Gastroesophageal sphincter (tissue), 4 donors: ENCODE results near the gene CDC42BPG. TPM values are rescaled to one million over a fixed set of nuclear protein-coding genes. Genes with fewer than 3 reads are reported as not detected.

Source experiments
- ATAC-seq: fragments of 150-250 bp; one replicate; pipeline ENCODE4 v1.9.1; 2016; ENCODE audit warnings: mild to moderate bottlenecking, moderate library complexity
- H3K27ac ChIP-seq, 4 donors: fragments of 200-600 bp; sonication (generic) in 3 of 4; 1 replicate in 3 of 4; 2 replicates in 1 of 4; pipeline ENCODE4 v1.5.1; 2016 to 2019
- H3K27me3 ChIP-seq: fragments of 200-600 bp; sonication (generic); one replicate; pipeline ENCODE4 v1.5.1; 2019
- H3K36me3 ChIP-seq, 2 donors: fragments of 200-600 bp; sonication (generic); one replicate each; pipeline ENCODE4 v1.5.1; 2019; ENCODE audit warnings: control low read depth in 1 of 2
- H3K4me1 ChIP-seq, 3 donors: fragments of 200-600 bp; sonication (generic); 1 replicate in 2 of 3; 2 replicates in 1 of 3; pipeline ENCODE4 v1.5.1; 2016 to 2019; ENCODE audit warnings: control low read depth in 2 of 3
- H3K4me3 ChIP-seq, 2 donors: fragments of 200-600 bp; sonication (generic); one replicate each; pipeline ENCODE4 v1.5.1; 2019; ENCODE audit warnings: mild to moderate bottlenecking in 1 of 2, moderate library complexity in 1 of 2
- H3K9me3 ChIP-seq, 3 donors: fragments of 200-600 bp; sonication (generic); one replicate each; pipeline ENCODE4 v1.5.1; 2017 to 2019; ENCODE audit warnings: control low read depth in 2 of 3
- CTCF ChIP-seq, 4 experiments: fragments of 200-600 bp in 2 of 4; fragments of 450-650 bp in 2 of 4; sonication (generic) in 1 of 4; IDR thresholded peaks; one replicate each; pipeline ENCODE4 v1.5.1; 2017 to 2019; ENCODE audit warnings: antibody characterized with exemption in 4 of 4, mild to moderate bottlenecking in 2 of 4, moderate library complexity in 2 of 4
- EP300 ChIP-seq: sonication (generic); formaldehyde crosslinking; IDR thresholded peaks from one replicate; pipeline ENCODE4 v1.6.1; 2017; ENCODE audit warnings: antibody characterized with exemption, mild to moderate bottlenecking
- POLR2A ChIP-seq, 2 donors: fragments of 450-650 bp; IDR thresholded peaks; one replicate each; pipeline ENCODE4 v1.6.1; 2017; ENCODE audit warnings: antibody characterized with exemption in 2 of 2, mild to moderate bottlenecking in 2 of 2, moderate library complexity in 1 of 2
- POLR2AphosphoS5 ChIP-seq: sonication (generic); formaldehyde crosslinking; IDR thresholded peaks from one replicate; pipeline ENCODE4 v1.6.1; 2017; ENCODE audit warnings: antibody characterized with exemption
- WGBS, 2 donors: methylation state at CpG; one replicate each; pipeline ENCODE4 v1.1.5; 2018; ENCODE audit warnings: low coverage in 1 of 2; 5-methylcytosine and 5-hydroxymethylcytosine counted together
- total RNA-seq, 4 donors: library from RNA; depleted of rRNA; stranded (reverse); fragments of >200 nt; gene quantifications; one replicate each; pipeline ENCODE4 v1.1.0, GENCODE V29; 2016

CDC42BPG gene
- total RNA-seq, 4 donors from 2014 or later = 0.08 to 0.94 (median 0.22) TPM

- peaks cover 0 to 17% (median 10%) of the 10 kb centered on the region in 3 donors for H3K4me1 ChIP-seq
- 17 to 40% methylated on average over 1 of the region's 8 CpGs for WGBS, 2 donors
- TF ChIP-seq POLR2A (IDR thresholded peaks at IDR 0.05) (no peak), POLR2AphosphoS5 (no peak), CTCF (IDR thresholded peaks at IDR 0.05) (no peak), EP300 (no peak)
- no peaks in the 10 kb centered on the region for H3K27me3 ChIP-seq
- H3K4me3 ChIP-seq = peak overlapping the region in 1 of 2 donors; percentile 34
- ATAC-seq = no peak
- no peaks in the 10 kb centered on the region for H3K9me3 ChIP-seq
- no peaks in the 10 kb centered on the region for H3K36me3 ChIP-seq
- peak overlapping the region in 2 of 4 donors; percentile 82 to 83 for H3K27ac ChIP-seq
Measured at GRCh38 chr11:64888406-64888728, 43.9 kb upstream of the CDC42BPG start.

DNA sequence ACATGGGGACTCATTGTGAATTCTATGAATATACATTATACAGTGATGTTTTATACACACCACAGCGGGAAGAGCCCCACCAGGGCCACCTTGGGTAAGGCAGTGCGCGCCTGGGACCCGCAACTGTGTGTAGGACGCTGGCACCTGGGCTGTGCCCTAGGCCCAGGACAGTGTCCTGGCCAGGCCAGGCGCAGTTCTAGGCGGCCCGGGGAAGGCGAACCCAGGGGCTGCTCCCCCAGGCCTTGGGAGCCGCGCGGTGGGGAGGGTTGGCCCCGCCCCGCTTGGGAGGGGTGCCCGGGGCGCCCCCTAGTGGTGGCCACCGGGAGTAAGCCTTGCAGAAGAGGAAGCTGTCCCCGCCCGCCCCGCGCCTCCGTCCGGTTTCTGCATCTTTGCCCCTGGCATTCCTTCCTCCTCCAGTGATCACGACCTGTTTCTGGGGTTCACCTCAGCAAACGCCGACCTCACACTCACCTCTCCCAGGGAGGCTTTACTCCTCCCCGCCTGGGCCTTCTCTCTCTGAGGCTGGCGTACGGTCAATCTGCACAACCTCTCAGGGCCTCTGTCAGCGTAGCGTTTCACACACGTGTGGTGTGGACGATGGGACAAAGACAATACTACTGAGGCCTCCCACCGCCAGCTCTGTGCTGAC lies 43.4 kb upstream of the CDC42BPG start:
- H3K27me3 ChIP-seq = no peaks in the 10 kb centered on the region
- H3K4me1 ChIP-seq = peaks cover 0 to 17% (median 10%) of the 10 kb centered on the region in 3 donors
- peak; percentile 93 for ATAC-seq
- peak overlapping the region in 1 of 2 donors; percentile 34 for H3K4me3 ChIP-seq
- 2% methylated on average over 9 of the region's 34 CpGs; no CpG with 5 or more reads in 1 of the 2 donors for WGBS, 2 donors
- H3K9me3 ChIP-seq = no peaks in the 10 kb centered on the region
- H3K36me3 ChIP-seq = no peaks in the 10 kb centered on the region
- TF ChIP-seq CTCF (IDR thresholded peaks at IDR 0.05) (peak; percentile 95 to 99 (median 97)), POLR2A (IDR thresholded peaks at IDR 0.05) (no peak)
- H3K27ac ChIP-seq = peak overlapping the region; percentile 51 to 83 (median 80)

DNA sequence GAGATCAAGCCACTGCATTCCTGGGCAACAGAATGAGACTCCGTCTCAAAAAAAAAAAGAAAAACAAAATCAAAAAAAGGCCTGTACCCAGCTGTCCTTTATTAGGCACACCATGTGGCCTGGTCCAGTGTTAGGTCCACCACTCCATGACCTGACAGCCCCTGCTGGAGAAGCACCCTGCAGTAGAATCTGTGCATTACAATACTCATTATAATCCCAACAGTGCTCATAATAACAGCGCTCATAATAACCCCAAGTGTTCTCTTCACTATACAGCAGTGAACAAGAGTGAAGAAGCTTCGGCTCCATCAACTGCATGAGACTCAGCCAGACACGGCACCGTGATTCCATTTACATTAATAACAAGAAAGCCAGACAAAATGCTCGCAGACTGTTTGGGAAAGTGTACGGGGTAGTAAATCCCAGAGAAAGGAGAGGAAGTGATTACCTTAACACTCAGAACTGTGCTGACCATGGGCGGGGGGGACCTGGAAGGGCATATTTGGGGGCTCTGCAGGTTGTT lies 42.8 kb upstream of the CDC42BPG start:
- TF ChIP-seq EP300 (no peak), CTCF (IDR thresholded peaks at IDR 0.05) (no peak), POLR2A (IDR thresholded peaks at IDR 0.05) (no peak), POLR2AphosphoS5 (no peak)
- no peaks in the 10 kb centered on the region for H3K9me3 ChIP-seq
- peak overlapping the region; percentile 51 to 83 (median 80) for H3K27ac ChIP-seq
- no peaks in the 10 kb centered on the region for H3K27me3 ChIP-seq
- peaks cover 0 to 17% (median 10%) of the 10 kb centered on the region in 3 donors for H3K4me1 ChIP-seq
- WGBS, 2 donors = 54 to 83% methylated on average over 1 to 5 of the region's 8 CpGs
- peak overlapping the region in 1 of 2 donors; percentile 34 for H3K4me3 ChIP-seq
- no peak for ATAC-seq
- no peaks in the 10 kb centered on the region for H3K36me3 ChIP-seq

- ATAC-seq = no peak
- Histone ChIP-seq H3K27me3 (no peaks in the 10 kb centered on the region), H3K36me3 (no peaks in the 10 kb centered on the region), H3K4me1 (peaks cover 0 to 21% (median 10%) of the 10 kb centered on the region in 3 donors), H3K27ac (no peak overlapping the region), H3K4me3 (no peak overlapping the region), H3K9me3 (no peaks in the 10 kb centered on the region)
- no peak for TF ChIP-seq POLR2A (IDR thresholded peaks at IDR 0.05)
- no peak for TF ChIP-seq POLR2AphosphoS5
- no peak for TF ChIP-seq EP300
- TF ChIP-seq CTCF (IDR thresholded peaks at IDR 0.05) = no peak
- 75 to 76% methylated on average over 7 to 10 of the region's 15 CpGs for WGBS, 2 donors
Measured at GRCh38 chr11:64885367-64886286, 41.2 kb upstream of the CDC42BPG start.
